ENCODE data around the gene TOLLIP. TPM values are rescaled to one million over a fixed set of nuclear protein-coding genes. Genes with fewer than 3 reads are reported as not detected.
"Not testable (repeated sequence)": the region's sequence is repeated elsewhere in the genome, so short reads cannot be mapped to it uniquely, and the experiment has no call there.

Gene TOLLIP
- total RNA-seq, 1 experiment from 2014 or later: 78.3 TPM

GRCh38 chr11:1252371-1253102, 56.9 kb downstream of the TOLLIP start:
- ChIA-PET POLR2A (no interaction called here), CTCF (no interaction called here)
- Histone ChIP-seq H3K36me3 (ENCODE audit: control insufficient read depth, insufficient read depth, low read length) (no peaks in the 10 kb centered on the region), H3K4me3 (ENCODE audit: low read depth, low read length) (no peak overlapping the region), H3K9me3 (no peaks in the 10 kb centered on the region), H3K27me3 (replicated peaks; ENCODE audit: control insufficient read depth, insufficient read depth, low read length) (no peaks in the 10 kb centered on the region), H3K4me1 (no peaks in the 10 kb centered on the region)
- Mint-ChIP-seq H3K4me1 (ENCODE audit: low read depth, unreplicated experiment) (no peaks in the 10 kb centered on the region), H3K36me3 (ENCODE audit: insufficient read depth, unreplicated experiment) (peaks cover 22% of the 10 kb centered on the region), H3K27ac (ENCODE audit: unreplicated experiment) (no peak overlapping the region), H3K4me3 (ENCODE audit: unreplicated experiment) (no peak overlapping the region), H3K27me3 (ENCODE audit: insufficient read depth, unreplicated experiment) (no peaks in the 10 kb centered on the region), H3K9me3 (ENCODE audit: unreplicated experiment) (peaks cover 13% of the 10 kb centered on the region)
- BruUV-seq (replicated peaks): no TSS peak
- no peak for TF ChIP-seq CTCF (IDR thresholded peaks at IDR 0.05; ENCODE audit: insufficient read depth in 1 of 2, low read depth in 1 of 2, low read length in 1 of 2, severe bottlenecking in 1 of 2, unreplicated experiment in 1 of 2)
- intact Hi-C loops (cut with micrococcal nuclease; ENCODE audit: unreplicated experiment): no loop called here
- DNase-seq: no peak

- Histone ChIP-seq H3K36me3 (ENCODE audit: control insufficient read depth, insufficient read depth, low read length) (no peaks in the 10 kb centered on the region), H3K27me3 (replicated peaks; ENCODE audit: control insufficient read depth, insufficient read depth, low read length) (no peaks in the 10 kb centered on the region), H3K4me3 (ENCODE audit: low read depth, low read length) (no peak overlapping the region), H3K9me3 (no peaks in the 10 kb centered on the region), H3K4me1 (no peaks in the 10 kb centered on the region)
- Mint-ChIP-seq H3K27me3 (ENCODE audit: insufficient read depth, unreplicated experiment) (no peaks in the 10 kb centered on the region), H3K27ac (ENCODE audit: unreplicated experiment) (no peak overlapping the region), H3K36me3 (ENCODE audit: insufficient read depth, unreplicated experiment) (peaks cover 22% of the 10 kb centered on the region), H3K4me3 (ENCODE audit: unreplicated experiment) (no peak overlapping the region), H3K9me3 (ENCODE audit: unreplicated experiment) (peaks cover 13% of the 10 kb centered on the region), H3K4me1 (ENCODE audit: low read depth, unreplicated experiment) (no peaks in the 10 kb centered on the region)
- ChIA-PET POLR2A (no interaction called here), CTCF (no interaction called here)
- no TSS peak for BruUV-seq (replicated peaks)
- no peak for TF ChIP-seq CTCF (IDR thresholded peaks at IDR 0.05; ENCODE audit: insufficient read depth in 1 of 2, low read depth in 1 of 2, low read length in 1 of 2, severe bottlenecking in 1 of 2, unreplicated experiment in 1 of 2)
- DNase-seq: no peak
- intact Hi-C loops (cut with micrococcal nuclease; ENCODE audit: unreplicated experiment): no loop called here
Measured at GRCh38 chr11:1251236-1251770, 58.1 kb downstream of the TOLLIP start.

GRCh38 chr11:1250411-1250810, 59.0 kb downstream of the TOLLIP start:
- DNase-seq; H3K9me3 ChIP-seq; POLR2A ChIA-PET; intact Hi-C loops (cut with micrococcal nuclease; ENCODE audit: unreplicated experiment); BruUV-seq (replicated peaks); H3K27me3 Mint-ChIP-seq (ENCODE audit: insufficient read depth, unreplicated experiment); H3K4me3 Mint-ChIP-seq (ENCODE audit: unreplicated experiment); H3K27me3 ChIP-seq (replicated peaks; ENCODE audit: control insufficient read depth, insufficient read depth, low read length); H3K36me3 ChIP-seq (ENCODE audit: control insufficient read depth, insufficient read depth, low read length); H3K4me1 Mint-ChIP-seq (ENCODE audit: low read depth, unreplicated experiment); CTCF ChIA-PET; H3K4me1 ChIP-seq; H3K27ac Mint-ChIP-seq (ENCODE audit: unreplicated experiment); H3K4me3 ChIP-seq (ENCODE audit: low read depth, low read length): not testable (repeated sequence)
- Mint-ChIP-seq H3K36me3 (ENCODE audit: insufficient read depth, unreplicated experiment) (peaks cover 22% of the 10 kb centered on the region), H3K9me3 (ENCODE audit: unreplicated experiment) (peaks cover 13% of the 10 kb centered on the region)

- H3K27me3 ChIP-seq (replicated peaks; ENCODE audit: control insufficient read depth, insufficient read depth, low read length); H3K4me3 Mint-ChIP-seq (ENCODE audit: unreplicated experiment); H3K27me3 Mint-ChIP-seq (ENCODE audit: insufficient read depth, unreplicated experiment); POLR2A ChIA-PET; BruUV-seq (replicated peaks); H3K4me1 Mint-ChIP-seq (ENCODE audit: low read depth, unreplicated experiment); H3K27ac Mint-ChIP-seq (ENCODE audit: unreplicated experiment); CTCF ChIA-PET; intact Hi-C loops (cut with micrococcal nuclease; ENCODE audit: unreplicated experiment); H3K4me3 ChIP-seq (ENCODE audit: low read depth, low read length); DNase-seq; H3K4me1 ChIP-seq; H3K9me3 ChIP-seq; H3K36me3 ChIP-seq (ENCODE audit: control insufficient read depth, insufficient read depth, low read length): not testable (repeated sequence)
- H3K36me3 Mint-ChIP-seq (ENCODE audit: insufficient read depth, unreplicated experiment): peaks cover 18% of the 10 kb centered on the region
- peaks cover 13% of the 10 kb centered on the region for H3K9me3 Mint-ChIP-seq (ENCODE audit: unreplicated experiment)
Measured at GRCh38 chr11:1248951-1249350, 60.5 kb downstream of the TOLLIP start.

GRCh38 chr11:1247026-1247425, 62.4 kb downstream of the TOLLIP start:
- peaks cover 11% of the 10 kb centered on the region for H3K9me3 Mint-ChIP-seq (ENCODE audit: unreplicated experiment)

More at GRCh38 chr11:1247026-1247425, 62.4 kb downstream of the TOLLIP start:
- H3K27ac Mint-ChIP-seq (ENCODE audit: unreplicated experiment); intact Hi-C loops (cut with micrococcal nuclease; ENCODE audit: unreplicated experiment); H3K4me1 ChIP-seq; CTCF ChIA-PET; H3K36me3 ChIP-seq (ENCODE audit: control insufficient read depth, insufficient read depth, low read length); H3K27me3 Mint-ChIP-seq (ENCODE audit: insufficient read depth, unreplicated experiment); H3K27me3 ChIP-seq (replicated peaks; ENCODE audit: control insufficient read depth, insufficient read depth, low read length); POLR2A ChIA-PET; H3K4me1 Mint-ChIP-seq (ENCODE audit: low read depth, unreplicated experiment); H3K4me3 ChIP-seq (ENCODE audit: low read depth, low read length); H3K4me3 Mint-ChIP-seq (ENCODE audit: unreplicated experiment); H3K9me3 ChIP-seq; DNase-seq; BruUV-seq (replicated peaks): not testable (repeated sequence)
- peaks cover 12% of the 10 kb centered on the region for H3K36me3 Mint-ChIP-seq (ENCODE audit: insufficient read depth, unreplicated experiment)

Data from Caco-2 (cell line).